Vagina (tissue), 2 donors: ENCODE data around the gene GARIN5B. TPM values are rescaled to one million over a fixed set of nuclear protein-coding genes. Genes with fewer than 3 reads are reported as not detected.
"Not testable (repeated sequence)": the region's sequence is repeated elsewhere in the genome, so short reads cannot be mapped to it uniquely, and the experiment has no call there.

Source experiments
- DNase-seq, 2 donors: peaks; one replicate each; pipeline ENCODE4 v3.0.0-alpha.2; 2017; ENCODE audit errors: extremely low spot score in 2 of 2
- H3K27ac ChIP-seq: fragments of 200-600 bp; sonication (generic); one replicate; pipeline ENCODE4 v1.5.1; 2019
- H3K27me3 ChIP-seq: fragments of 200-600 bp; sonication (generic); one replicate; pipeline ENCODE4 v1.5.1; 2019
- H3K36me3 ChIP-seq, 2 donors: fragments of 200-600 bp; sonication (generic); one replicate each; pipeline ENCODE4 v1.5.1; 2017 to 2019
- H3K4me1 ChIP-seq: fragments of 200-600 bp; sonication (generic); one replicate; pipeline ENCODE4 v1.5.1; 2019
- H3K4me3 ChIP-seq, 2 donors: fragments of 200-600 bp; sonication (generic); 1 replicate in 1 of 2; 2 replicates in 1 of 2; pipeline ENCODE4 v1.5.1; 2016 to 2019
- H3K9me3 ChIP-seq: fragments of 200-600 bp; sonication (generic); one replicate; pipeline ENCODE4 v1.5.1; 2019
- POLR2A ChIP-seq, 2 donors: fragments of 450-650 bp; IDR thresholded peaks; one replicate each; pipeline ENCODE4 v1.6.1; 2017; ENCODE audit warnings: antibody characterized with exemption in 2 of 2, mild to moderate bottlenecking in 2 of 2, moderate library complexity in 2 of 2
- POLR2AphosphoS5 ChIP-seq, 2 donors: sonication (generic); formaldehyde crosslinking; IDR thresholded peaks; one replicate each; pipeline ENCODE4 v1.9.0; 2017; ENCODE audit warnings: antibody characterized with exemption in 2 of 2, mild to moderate bottlenecking in 2 of 2, low read depth in 1 of 2; ENCODE audit not compliant: insufficient read depth in 1 of 2
- intact Hi-C: fragments of 100-400 bp; cut with DNase I; formaldehyde crosslinking; loops from one replicate; pipeline ENCODE4 v1.15.1; 2023
- total RNA-seq: library from RNA; depleted of rRNA; stranded (reverse); fragments of >200 nt; gene quantifications from one replicate; pipeline ENCODE4 v1.2.3, GENCODE V29; 2016
- TF ChIP-seq, protein P1 (sequence below), 3 experiments: fragments of 450-650 bp in 2 of 3; fragments of 200-600 bp in 1 of 3; sonication (generic) in 1 of 3; IDR thresholded peaks; one replicate each; pipeline ENCODE4 v1.5.1; 2017 to 2019; ENCODE audit warnings: antibody characterized with exemption in 3 of 3, mild to moderate bottlenecking in 2 of 3, moderate library complexity in 2 of 3

GARIN5B gene
- not detected for total RNA-seq

DNA sequence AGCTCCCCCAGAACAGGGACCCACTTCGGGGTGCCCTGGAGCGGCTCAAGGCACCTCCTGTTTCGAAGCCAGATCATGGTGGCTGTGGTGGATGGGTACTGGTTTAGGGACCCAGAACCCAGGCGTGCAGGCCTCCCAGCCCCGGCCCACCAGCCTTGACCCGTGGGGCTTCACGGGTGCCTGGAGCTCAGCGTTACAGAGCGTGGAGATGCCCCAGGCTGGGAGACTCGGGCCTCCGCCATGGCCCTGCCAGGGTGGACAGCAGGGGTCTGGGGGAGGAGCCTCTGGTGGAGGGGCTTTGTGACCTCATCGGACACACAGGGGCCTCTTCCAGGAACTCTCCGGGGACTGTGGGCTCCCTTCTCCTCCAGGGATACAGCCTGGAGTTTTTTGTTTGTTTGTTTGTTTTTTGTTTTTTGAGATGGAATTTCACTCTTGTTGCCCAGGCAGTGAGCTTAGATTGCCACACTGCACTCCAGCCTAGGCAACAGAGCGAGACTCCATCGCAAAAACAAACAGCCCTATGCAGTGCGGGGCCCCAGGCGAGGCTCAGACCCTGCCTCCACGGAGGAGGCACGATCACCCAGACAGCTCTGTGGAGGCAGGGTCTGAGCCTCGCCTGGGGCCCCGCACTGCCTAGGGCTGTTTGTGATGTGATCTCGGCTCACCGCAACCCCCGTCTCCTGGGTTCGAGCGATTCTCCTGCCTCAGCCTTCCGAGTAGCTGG lies at the start of gene GARIN5B:
GARIN5B (minus strand) TSS at position 271 of the 727 bp plus-strand sequence; CDS start at position 77, 194 bp downstream.
- peaks cover under 1% of the 10 kb centered on the region for H3K27me3 ChIP-seq
- intact Hi-C loops, result no loop called here
- DNase-seq, result no peak
- H3K4me1 ChIP-seq, result no peaks in the 10 kb centered on the region
- no peaks in the 10 kb centered on the region for H3K36me3 ChIP-seq
- no peak within 1 kb of the TSS for H3K27ac ChIP-seq
- H3K4me3 ChIP-seq, result no peak within 1 kb of the TSS
- no peaks in the 10 kb centered on the region for H3K9me3 ChIP-seq
- TF ChIP-seq POLR2AphosphoS5 (IDR thresholded peaks at IDR 0.05; ENCODE audit: insufficient read depth in 1 of 2, low read depth in 1 of 2), result no peak
- no peak for TF ChIP-seq POLR2A (IDR thresholded peaks at IDR 0.05)
- TF ChIP-seq, protein P1, sequence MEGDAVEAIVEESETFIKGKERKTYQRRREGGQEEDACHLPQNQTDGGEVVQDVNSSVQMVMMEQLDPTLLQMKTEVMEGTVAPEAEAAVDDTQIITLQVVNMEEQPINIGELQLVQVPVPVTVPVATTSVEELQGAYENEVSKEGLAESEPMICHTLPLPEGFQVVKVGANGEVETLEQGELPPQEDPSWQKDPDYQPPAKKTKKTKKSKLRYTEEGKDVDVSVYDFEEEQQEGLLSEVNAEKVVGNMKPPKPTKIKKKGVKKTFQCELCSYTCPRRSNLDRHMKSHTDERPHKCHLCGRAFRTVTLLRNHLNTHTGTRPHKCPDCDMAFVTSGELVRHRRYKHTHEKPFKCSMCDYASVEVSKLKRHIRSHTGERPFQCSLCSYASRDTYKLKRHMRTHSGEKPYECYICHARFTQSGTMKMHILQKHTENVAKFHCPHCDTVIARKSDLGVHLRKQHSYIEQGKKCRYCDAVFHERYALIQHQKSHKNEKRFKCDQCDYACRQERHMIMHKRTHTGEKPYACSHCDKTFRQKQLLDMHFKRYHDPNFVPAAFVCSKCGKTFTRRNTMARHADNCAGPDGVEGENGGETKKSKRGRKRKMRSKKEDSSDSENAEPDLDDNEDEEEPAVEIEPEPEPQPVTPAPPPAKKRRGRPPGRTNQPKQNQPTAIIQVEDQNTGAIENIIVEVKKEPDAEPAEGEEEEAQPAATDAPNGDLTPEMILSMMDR (IDR thresholded peaks at IDR 0.05), result no peak

DNA sequence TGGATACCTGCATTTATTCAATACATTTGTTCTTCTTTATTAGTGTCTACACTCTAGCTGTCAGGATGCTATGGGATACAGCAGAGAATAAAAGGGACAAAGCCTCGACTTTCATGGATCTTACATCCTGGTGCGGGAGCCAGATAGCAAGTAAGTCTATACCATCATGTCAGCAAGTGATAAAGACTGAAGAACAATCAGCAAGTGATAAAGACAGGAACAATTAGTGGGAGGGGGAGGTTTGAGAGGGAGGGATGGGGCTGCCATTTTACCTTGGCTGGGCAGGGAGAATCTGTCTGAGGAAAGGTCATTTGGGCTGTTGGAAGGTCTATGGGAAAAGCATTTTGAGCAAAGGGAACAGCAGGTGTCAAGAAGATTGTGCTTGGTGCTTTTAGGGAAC lies 47.1 kb upstream of the GARIN5B start:
- Histone ChIP-seq H3K27ac (no peak overlapping the region), H3K27me3 (no peaks in the 10 kb centered on the region), H3K4me3 (no peak overlapping the region), H3K36me3 (peaks cover 0 to 5% of the 10 kb centered on the region in 2 donors), H3K4me1 (peaks cover 26% of the 10 kb centered on the region), H3K9me3 (no peaks in the 10 kb centered on the region)
- TF ChIP-seq, protein P1 (IDR thresholded peaks at IDR 0.05), result no peak
- no peak for TF ChIP-seq POLR2A (IDR thresholded peaks at IDR 0.05)
- TF ChIP-seq POLR2AphosphoS5 (IDR thresholded peaks at IDR 0.05; ENCODE audit: insufficient read depth in 1 of 2, low read depth in 1 of 2), result no peak
- DNase-seq, result no peak
- intact Hi-C loops, result loop anchor here (10.0 kb wide), 1 partner anchor 265 kb away; the partner anchor contains the start of gene TNNT1

DNA sequence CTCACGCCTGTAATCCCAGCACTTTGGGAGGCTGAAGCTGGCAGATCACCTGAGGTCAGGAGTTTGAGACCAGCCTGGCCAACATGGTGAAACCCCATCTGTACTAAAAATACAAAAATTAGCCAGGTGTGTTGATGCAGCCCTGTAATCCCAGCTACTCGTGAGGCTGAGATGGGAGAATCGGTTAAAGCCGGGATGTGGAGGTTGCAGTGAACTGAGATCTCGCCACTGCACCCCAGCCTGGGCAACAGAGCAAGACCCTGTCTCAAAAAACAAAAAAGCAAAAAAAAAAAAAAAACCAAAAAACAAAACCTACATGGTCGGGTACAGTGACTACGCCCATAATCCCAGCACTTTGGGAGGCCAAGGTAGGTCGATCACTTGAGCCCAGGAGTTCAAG lies 46.1 kb upstream of the GARIN5B start:
- not testable (repeated sequence) for H3K9me3 ChIP-seq, DNase-seq, H3K27me3 ChIP-seq, H3K4me3 ChIP-seq
- intact Hi-C loops, result loop anchor here (10.0 kb wide), 1 partner anchor 196 kb away; the partner anchor contains the start of genes ZNF524 and ZNF865
- peaks cover 0 to 11% of the 10 kb centered on the region in 2 donors for H3K36me3 ChIP-seq
- peaks cover 26% of the 10 kb centered on the region for H3K4me1 ChIP-seq
- peak overlapping the region; percentile 92 for H3K27ac ChIP-seq

DNA sequence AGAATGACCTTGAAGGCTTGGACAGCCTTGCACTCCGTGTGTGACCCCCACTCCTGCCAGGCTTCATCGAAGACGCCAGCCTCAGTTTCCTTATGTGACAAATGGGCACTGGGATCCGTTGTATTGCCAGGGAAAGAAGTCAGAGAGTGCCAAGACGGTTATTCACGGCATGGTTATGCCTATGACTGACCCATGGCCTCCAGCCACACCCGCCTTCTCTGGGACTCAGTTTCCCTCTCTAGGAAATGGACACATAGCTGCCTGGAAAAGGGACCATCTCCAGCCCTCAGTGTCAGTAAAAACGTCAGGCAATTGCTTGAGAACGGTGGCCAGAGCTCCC lies 45.4 kb upstream of the GARIN5B start:
- H3K27me3 ChIP-seq, result no peaks in the 10 kb centered on the region
- intact Hi-C loops, result loop anchor here (10.0 kb wide), 1 partner anchor 196 kb away; the partner anchor contains the start of genes ZNF524 and ZNF865
- DNase-seq, result no peak
- TF ChIP-seq, protein P1 (IDR thresholded peaks at IDR 0.05), result peak in 1 of 3 experiments; percentile 4
- TF ChIP-seq POLR2AphosphoS5 (IDR thresholded peaks at IDR 0.05; ENCODE audit: insufficient read depth in 1 of 2, low read depth in 1 of 2) (no peak), POLR2A (IDR thresholded peaks at IDR 0.05) (no peak)
- H3K27ac ChIP-seq, result peak overlapping the region; percentile 92
- H3K36me3 ChIP-seq, result peaks cover 0 to 17% of the 10 kb centered on the region in 2 donors
- H3K4me1 ChIP-seq, result peaks cover 26% of the 10 kb centered on the region
- peak overlapping the region; percentile 76 to 100 for H3K4me3 ChIP-seq
- no peaks in the 10 kb centered on the region for H3K9me3 ChIP-seq

DNA sequence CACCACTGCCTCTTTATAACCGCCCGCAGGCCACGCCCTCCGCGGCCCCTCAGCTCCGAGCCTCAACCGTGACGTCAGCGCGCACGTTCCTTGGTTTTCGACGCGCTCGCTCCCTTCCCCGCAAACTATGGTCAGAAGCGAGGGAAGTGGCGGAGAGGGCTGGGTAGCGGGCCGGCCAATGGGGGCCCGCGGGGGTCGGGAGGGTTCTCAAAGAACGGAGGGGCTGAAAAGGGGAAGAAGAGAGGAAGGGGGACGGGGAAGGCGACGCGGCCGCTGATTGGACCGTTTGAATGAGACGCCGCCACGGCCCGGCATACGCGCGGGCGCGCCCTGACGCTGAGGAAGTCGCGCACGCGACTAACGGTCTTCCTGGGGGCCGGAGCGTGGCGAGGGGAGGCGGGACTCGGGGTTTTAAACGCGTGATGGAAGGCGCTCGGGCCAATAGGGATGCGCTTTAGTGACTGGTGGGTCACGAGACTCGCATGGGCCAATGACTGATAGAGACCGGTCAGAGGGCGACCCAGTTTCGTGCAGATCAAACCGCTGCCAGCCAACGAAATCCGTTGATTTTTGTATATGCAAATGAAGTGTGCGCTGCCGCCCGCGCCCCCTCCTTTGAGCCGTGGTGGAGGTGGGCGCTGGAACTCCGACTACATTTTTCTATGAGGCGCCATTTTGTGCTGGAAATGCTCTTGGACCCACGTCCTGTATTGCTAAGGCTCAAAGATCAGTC lies 44.9 kb upstream of the GARIN5B start:
- Histone ChIP-seq H3K27ac (peak overlapping the region; percentile 92), H3K4me1 (peaks cover 26% of the 10 kb centered on the region), H3K36me3 (peaks cover 0 to 23% of the 10 kb centered on the region in 2 donors), H3K4me3 (peak overlapping the region; percentile 76 to 100), H3K27me3 (no peaks in the 10 kb centered on the region), H3K9me3 (no peaks in the 10 kb centered on the region)
- peak in 1 of 2 donors; percentile 99 for DNase-seq
- TF ChIP-seq POLR2A (IDR thresholded peaks at IDR 0.05) (no peak), POLR2AphosphoS5 (IDR thresholded peaks at IDR 0.05; ENCODE audit: insufficient read depth in 1 of 2, low read depth in 1 of 2) (peak; percentile 91 to 96)
- TF ChIP-seq, protein P1 (IDR thresholded peaks at IDR 0.05), result peak in 1 of 3 experiments; percentile 18
- intact Hi-C loops, result loop anchor here (10.0 kb wide), 1 partner anchor 197 kb away; the partner anchor contains the start of genes ZNF524 and ZNF865
